HCT116 (cell line): ENCODE data around the gene LIN7B. TPM values are rescaled to one million over a fixed set of nuclear protein-coding genes. Genes with fewer than 3 reads are reported as not detected.

Source experiments
- ATAC-seq: fragments of 200-7000 bp; cut with Tn5 transposase; 2 replicates; pipeline ENCODE4 v1.9.1; 2020; ENCODE audit warnings: mild to moderate bottlenecking, moderate library complexity
- BruUV-seq: library from RNA; stranded (reverse); fragments of 400-500 nt; replicated peaks from 2 replicates; lab custom pipeline; 2021; lab: Mats Ljungman, UMichigan
- CTCF ChIA-PET: fragments of 300-600 bp; sonication (Branson Sonifier 250); formaldehyde crosslinking; loops from one replicate; lab custom pipeline; 2021; ENCODE audit warnings: antibody characterized with exemption; lab: Charles Lee
- POLR2A ChIA-PET: fragments of 300-600, 350-600 bp; sonication (Branson Sonifier 250); formaldehyde crosslinking; loops from one replicate; lab custom pipeline; 2021; ENCODE audit warnings: antibody characterized with exemption; lab: Charles Lee
- RAD21 ChIA-PET, 2 experiments: fragments of 300-600 bp; sonication (Branson Sonifier 250); formaldehyde crosslinking; loops; one replicate each; lab custom pipeline; 2023; ENCODE audit warnings: low total read pairs in 2 of 2; ENCODE audit not compliant: uncharacterized antibody in 2 of 2, unreplicated experiment in 2 of 2, low non-redundant PET in 1 of 2; lab: Charles Lee
- DNase-seq: peaks from one replicate; pipeline ENCODE4 v3.0.0-alpha.2; 2010; ENCODE audit warnings: low read depth, low spot score
- H2AFZ ChIP-seq: fragments of 200-600 bp; shearing (Covaris generic), sonication (generic); 2 replicates; pipeline ENCODE4 v1.6.1; 2017; ENCODE audit warnings: low read depth, mixed run types, mixed read lengths, antibody characterized with exemption, low read length; ENCODE audit not compliant: poor library complexity, severe bottlenecking
- H3K27ac ChIP-seq: 2 replicates; pipeline ENCODE4 v1.5.1; 2012; ENCODE audit warnings: low read depth, low read length
- H3K27me3 ChIP-seq: fragments of 200-600 bp; sonication (generic); 2 replicates; pipeline ENCODE4 v1.6.1; 2016; ENCODE audit warnings: mixed run types, low read length, mixed read lengths; ENCODE audit not compliant: insufficient read depth
- H3K36me3 ChIP-seq, 2 experiments: fragments of 200-500 bp in 1 of 2; fragments of 200-600 bp in 1 of 2; sonication (Bioruptor generic) in 1 of 2; sonication (generic) in 1 of 2; 2 replicates each; pipeline versions ENCODE4 v1.5.1 to v1.6.1; 2014 to 2016; ENCODE audit warnings: low read length in 2 of 2, inconsistent platforms in 1 of 2, mixed read lengths in 1 of 2, mixed run types in 1 of 2; ENCODE audit not compliant: insufficient read depth in 2 of 2, control insufficient read depth in 1 of 2
- H3K4me1 ChIP-seq, 2 experiments: fragments of 200-600 bp in 1 of 2; sonication (generic) in 1 of 2; 2 replicates each; pipeline versions ENCODE4 v1.5.1 to v1.6.1; 2012 to 2017; ENCODE audit warnings: low read length in 2 of 2, inconsistent platforms in 1 of 2, mild to moderate bottlenecking in 1 of 2, mixed read lengths in 1 of 2, mixed run types in 1 of 2, moderate library complexity in 1 of 2; ENCODE audit not compliant: insufficient read depth in 2 of 2, control insufficient read depth in 1 of 2
- H3K4me2 ChIP-seq: fragments of 200-600 bp; sonication (generic); 2 replicates; pipeline ENCODE4 v1.6.1; 2017; ENCODE audit warnings: mixed run types, low read length, mixed read lengths
- H3K4me3 ChIP-seq, 2 experiments: fragments of 200-600 bp in 1 of 2; sonication (generic) in 1 of 2; replicated peaks in 1 of 2; 2 replicates each; pipeline ENCODE4 v1.5.1; 2011 to 2016; ENCODE audit warnings: low read length in 2 of 2, control low read depth in 1 of 2, low read depth in 1 of 2, mild to moderate bottlenecking in 1 of 2, mixed read lengths in 1 of 2, mixed run types in 1 of 2
- H3K79me2 ChIP-seq: fragments of 200-600 bp; sonication (generic); 2 replicates; pipeline ENCODE4 v1.6.1; 2017; ENCODE audit warnings: mild to moderate bottlenecking, mixed run types, low read length, moderate library complexity, mixed read lengths; ENCODE audit not compliant: insufficient read depth
- H3K9ac ChIP-seq: fragments of 200-600 bp; sonication (generic); 2 replicates; pipeline ENCODE4 v1.6.1; 2016; ENCODE audit warnings: low read length, mixed read lengths
- H3K9me2 ChIP-seq: fragments of 200-600 bp; sonication (generic), shearing (Covaris generic); 2 replicates; pipeline ENCODE4 v1.6.1; 2017; ENCODE audit warnings: mixed run types, mild to moderate bottlenecking, moderate library complexity; ENCODE audit not compliant: insufficient read depth
- H3K9me3 ChIP-seq, 2 experiments: fragments of 200-500 bp in 1 of 2; fragments of 200-600 bp in 1 of 2; sonication (Bioruptor generic) in 1 of 2; sonication (generic) in 1 of 2; 2 replicates each; pipeline ENCODE4 v1.6.1; 2014 to 2017; ENCODE audit warnings: low read length in 2 of 2, mixed read lengths in 2 of 2, inconsistent platforms in 1 of 2, low read depth in 1 of 2, mild to moderate bottlenecking in 1 of 2, mixed run types in 1 of 2, moderate library complexity in 1 of 2; ENCODE audit not compliant: control insufficient read depth in 1 of 2, insufficient read depth in 1 of 2
- H4K20me1 ChIP-seq: fragments of 200-600 bp; sonication (generic), shearing (Covaris generic); 2 replicates; pipeline ENCODE4 v1.6.1; 2017; ENCODE audit warnings: mixed run types, mild to moderate bottlenecking, moderate library complexity; ENCODE audit not compliant: insufficient read depth
- ATF3 ChIP-seq: IDR thresholded peaks from 2 replicates; pipeline ENCODE4 v1.6.1; 2012
- CBX3 ChIP-seq: IDR thresholded peaks from 2 replicates; pipeline ENCODE4 v1.6.1; 2012; ENCODE audit warnings: low read depth
- EGR1 ChIP-seq: IDR thresholded peaks from 2 replicates; pipeline ENCODE4 v1.6.1; 2012; ENCODE audit warnings: low read depth
- EZH2 ChIP-seq: fragments of 200-600 bp; sonication (generic); IDR thresholded peaks from 2 replicates; pipeline ENCODE4 v1.6.1; 2017; ENCODE audit warnings: antibody characterized with exemption, mixed run types
- FOSL1 ChIP-seq: IDR thresholded peaks from 2 replicates; pipeline ENCODE4 v1.6.1; 2012; ENCODE audit warnings: low read depth
- JUND ChIP-seq: IDR thresholded peaks from 2 replicates; pipeline ENCODE4 v1.6.1; 2012
- POLR2AphosphoS5 ChIP-seq: IDR thresholded peaks from 2 replicates; pipeline ENCODE4 v1.6.1; 2011; ENCODE audit warnings: mild to moderate bottlenecking, low read depth, low read length, moderate library complexity
- RAD21 ChIP-seq: IDR thresholded peaks from 2 replicates; pipeline ENCODE4 v1.6.1; 2012; ENCODE audit warnings: low read depth, mild to moderate bottlenecking
- SP1 ChIP-seq: IDR thresholded peaks from 2 replicates; pipeline ENCODE4 v1.6.1; 2012; ENCODE audit warnings: low read depth
- SRF ChIP-seq: IDR thresholded peaks from 2 replicates; pipeline ENCODE4 v1.6.1; 2012; ENCODE audit warnings: low read depth
- TCF7L2 ChIP-seq: IDR thresholded peaks from 2 replicates; pipeline ENCODE4 v1.7.0; 2011; ENCODE audit warnings: borderline replicate concordance, inconsistent platforms; ENCODE audit not compliant: insufficient read depth, insufficient read length; ENCODE audit errors: extremely low read depth
- YY1 ChIP-seq: IDR thresholded peaks from 2 replicates; pipeline ENCODE4 v1.6.1; 2011; ENCODE audit warnings: low read length, low read depth, moderate library complexity, mild to moderate bottlenecking; ENCODE audit not compliant: insufficient replicate concordance; ENCODE audit errors: extremely low read depth
- ZNF274 ChIP-seq: fragments of 200-500 bp; sonication (Bioruptor generic); IDR thresholded peaks from 2 replicates; pipeline ENCODE4 v1.6.1; 2014; ENCODE audit warnings: mild to moderate bottlenecking, low read depth, low read length, inconsistent platforms
- intact Hi-C: fragments of 100-400 bp; cut with micrococcal nuclease; formaldehyde crosslinking; loops from 2 replicates; pipeline ENCODE4 v1.10.0; 2022
- total RNA-seq: library from RNA; stranded (reverse); gene quantifications from one replicate; pipeline ENCODE4 v1.2.1, GENCODE V29; 2021; ENCODE audit not compliant: unreplicated experiment
- TF ChIP-seq, protein P1 (sequence below): IDR thresholded peaks from 2 replicates; pipeline ENCODE4 v1.6.1; 2012
- TF ChIP-seq, protein P2 (sequence below), 3 experiments: fragments of 200-600 bp in 1 of 3; sonication (generic) in 1 of 3; IDR thresholded peaks in 2 of 3; conservative IDR thresholded peaks in 1 of 3; 2 replicates each; pipeline ENCODE4 v1.5.1; 2012 to 2017; ENCODE audit warnings: low read depth in 2 of 3, low read length in 2 of 3, antibody characterized with exemption in 1 of 3, borderline replicate concordance in 1 of 3, control low read depth in 1 of 3, mild to moderate bottlenecking in 1 of 3, mixed read lengths in 1 of 3, mixed run types in 1 of 3, moderate library complexity in 1 of 3; ENCODE audit not compliant: insufficient read depth in 1 of 3

The LIN7B gene
- total RNA-seq, 1 experiment from 2014 or later, result 7.2 TPM

DNA sequence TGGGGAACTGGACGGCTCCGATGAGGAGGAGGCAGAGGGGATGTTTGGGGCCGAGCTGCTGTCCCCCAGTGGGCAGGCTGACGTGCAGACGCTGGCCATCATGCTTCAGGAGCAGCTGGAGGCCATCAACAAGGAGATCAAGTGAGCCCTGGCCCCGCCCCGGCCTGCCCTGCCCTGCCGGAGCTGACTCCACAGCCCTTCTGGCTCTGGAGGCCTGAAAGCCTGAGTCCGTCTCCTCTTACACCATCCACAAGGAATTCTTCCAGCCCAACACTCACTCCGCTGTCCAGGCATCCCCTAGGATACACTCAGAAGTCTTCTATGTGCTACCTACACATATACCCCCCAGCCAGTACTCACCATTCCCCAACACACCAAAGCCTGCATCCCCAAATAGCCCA is 22.6 kb downstream of the LIN7B start (continued):
- TF ChIP-seq EGR1, result no peak
- no peak for TF ChIP-seq RAD21
- TF ChIP-seq JUND, result no peak
- no peak for TF ChIP-seq ZNF274
- no peak for TF ChIP-seq CBX3
- TF ChIP-seq SP1, result no peak
- TF ChIP-seq POLR2AphosphoS5, result no peak
- TF ChIP-seq EZH2, result no peak
- TF ChIP-seq, all 23 proteins: peak for 0

DNA sequence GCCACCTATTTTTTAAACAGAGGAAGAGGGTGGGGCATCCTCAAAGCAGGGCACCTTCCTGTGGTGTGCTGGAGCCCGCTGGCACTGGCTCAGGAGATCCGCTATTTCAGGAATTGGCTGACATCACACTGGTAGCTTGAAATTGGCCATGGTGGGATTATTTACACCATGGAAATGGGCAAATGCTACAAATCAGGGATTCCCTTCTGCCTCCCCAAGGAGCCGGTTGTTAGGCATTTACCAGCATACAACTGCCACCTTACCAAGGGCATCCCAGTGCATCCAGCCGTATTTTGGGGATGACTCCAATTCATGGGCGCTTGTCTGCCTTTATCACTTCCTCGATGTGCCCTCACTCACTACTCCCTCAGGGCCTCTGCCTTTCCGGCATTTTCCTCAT is 26.8 kb downstream of the LIN7B start:
- RAD21 ChIA-PET, result no interaction called here
- H3K27ac ChIP-seq, result no peak overlapping the region
- BruUV-seq, result no TSS peak
- TF ChIP-seq, protein P1, sequence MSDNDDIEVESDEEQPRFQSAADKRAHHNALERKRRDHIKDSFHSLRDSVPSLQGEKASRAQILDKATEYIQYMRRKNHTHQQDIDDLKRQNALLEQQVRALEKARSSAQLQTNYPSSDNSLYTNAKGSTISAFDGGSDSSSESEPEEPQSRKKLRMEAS, result no peak
- TF ChIP-seq, all 23 proteins: peak for 0
- H3K4me3 ChIP-seq, result no peak overlapping the region
- no peaks in the 10 kb centered on the region for H3K9me3 ChIP-seq
- H3K36me3 ChIP-seq, result no peaks in the 10 kb centered on the region
- no peak overlapping the region for H3K9ac ChIP-seq
- intact Hi-C loops, result no loop called here
- no peaks in the 10 kb centered on the region for H3K9me2 ChIP-seq
- ChIA-PET CTCF (no interaction called here), POLR2A (no interaction called here)
- no peak for DNase-seq
- H3K79me2 ChIP-seq, result no peaks in the 10 kb centered on the region
- H4K20me1 ChIP-seq, result no peaks in the 10 kb centered on the region
- H3K4me1 ChIP-seq, result peaks cover 5 to 12% of the 10 kb centered on the region in 2 experiments
- no peak for ATAC-seq
- no peaks in the 10 kb centered on the region for H3K27me3 ChIP-seq
- H3K4me2 ChIP-seq, result no peak overlapping the region
- no peak overlapping the region for H2AFZ ChIP-seq

- Histone ChIP-seq H3K4me3 (no peak overlapping the region), H3K9me3 (no peaks in the 10 kb centered on the region), H3K4me1 (peaks cover 7 to 13% of the 10 kb centered on the region in 2 experiments), H3K79me2 (no peaks in the 10 kb centered on the region), H4K20me1 (no peaks in the 10 kb centered on the region), H3K9ac (no peak overlapping the region), H2AFZ (no peak overlapping the region), H3K9me2 (no peaks in the 10 kb centered on the region), H3K4me2 (no peak overlapping the region), H3K27me3 (no peaks in the 10 kb centered on the region), H3K36me3 (no peaks in the 10 kb centered on the region), H3K27ac (no peak overlapping the region)
- ChIA-PET RAD21 (no interaction called here), POLR2A (no interaction called here), CTCF (no interaction called here)
- BruUV-seq, result no TSS peak
- ATAC-seq, result no peak
- DNase-seq, result no peak
- intact Hi-C loops, result no loop called here
- TF ChIP-seq YY1 (no peak), ATF3 (no peak), FOSL1 (no peak), JUND (no peak), EGR1 (no peak), EZH2 (no peak), SRF (no peak), TCF7L2 (no peak)
- TF ChIP-seq, protein P2, sequence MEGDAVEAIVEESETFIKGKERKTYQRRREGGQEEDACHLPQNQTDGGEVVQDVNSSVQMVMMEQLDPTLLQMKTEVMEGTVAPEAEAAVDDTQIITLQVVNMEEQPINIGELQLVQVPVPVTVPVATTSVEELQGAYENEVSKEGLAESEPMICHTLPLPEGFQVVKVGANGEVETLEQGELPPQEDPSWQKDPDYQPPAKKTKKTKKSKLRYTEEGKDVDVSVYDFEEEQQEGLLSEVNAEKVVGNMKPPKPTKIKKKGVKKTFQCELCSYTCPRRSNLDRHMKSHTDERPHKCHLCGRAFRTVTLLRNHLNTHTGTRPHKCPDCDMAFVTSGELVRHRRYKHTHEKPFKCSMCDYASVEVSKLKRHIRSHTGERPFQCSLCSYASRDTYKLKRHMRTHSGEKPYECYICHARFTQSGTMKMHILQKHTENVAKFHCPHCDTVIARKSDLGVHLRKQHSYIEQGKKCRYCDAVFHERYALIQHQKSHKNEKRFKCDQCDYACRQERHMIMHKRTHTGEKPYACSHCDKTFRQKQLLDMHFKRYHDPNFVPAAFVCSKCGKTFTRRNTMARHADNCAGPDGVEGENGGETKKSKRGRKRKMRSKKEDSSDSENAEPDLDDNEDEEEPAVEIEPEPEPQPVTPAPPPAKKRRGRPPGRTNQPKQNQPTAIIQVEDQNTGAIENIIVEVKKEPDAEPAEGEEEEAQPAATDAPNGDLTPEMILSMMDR (IDR thresholded peaks at IDR 0.05 in 2 of 3, conservative IDR thresholded peaks at IDR 0.05 in 1 of 3; ENCODE audit: borderline replicate concordance in 1 of 3, insufficient read depth in 1 of 3, low read depth in 2 of 3, low read length in 2 of 3), result no peak
- TF ChIP-seq, protein P1, result no peak
These were observed 27.2 kb downstream of the LIN7B start for GRCh38 chr19:49141352-49141751.
